GM18861 (cell line): ENCODE measurements around the gene DHX57.

Experiments used
- ATAC-seq: cut with Tn5 transposase; IDR thresholded peaks from one replicate; pipeline ENCODE4 v1.9.1; 2021; ENCODE audit not compliant: unreplicated experiment

Gene DHX57, protein sequence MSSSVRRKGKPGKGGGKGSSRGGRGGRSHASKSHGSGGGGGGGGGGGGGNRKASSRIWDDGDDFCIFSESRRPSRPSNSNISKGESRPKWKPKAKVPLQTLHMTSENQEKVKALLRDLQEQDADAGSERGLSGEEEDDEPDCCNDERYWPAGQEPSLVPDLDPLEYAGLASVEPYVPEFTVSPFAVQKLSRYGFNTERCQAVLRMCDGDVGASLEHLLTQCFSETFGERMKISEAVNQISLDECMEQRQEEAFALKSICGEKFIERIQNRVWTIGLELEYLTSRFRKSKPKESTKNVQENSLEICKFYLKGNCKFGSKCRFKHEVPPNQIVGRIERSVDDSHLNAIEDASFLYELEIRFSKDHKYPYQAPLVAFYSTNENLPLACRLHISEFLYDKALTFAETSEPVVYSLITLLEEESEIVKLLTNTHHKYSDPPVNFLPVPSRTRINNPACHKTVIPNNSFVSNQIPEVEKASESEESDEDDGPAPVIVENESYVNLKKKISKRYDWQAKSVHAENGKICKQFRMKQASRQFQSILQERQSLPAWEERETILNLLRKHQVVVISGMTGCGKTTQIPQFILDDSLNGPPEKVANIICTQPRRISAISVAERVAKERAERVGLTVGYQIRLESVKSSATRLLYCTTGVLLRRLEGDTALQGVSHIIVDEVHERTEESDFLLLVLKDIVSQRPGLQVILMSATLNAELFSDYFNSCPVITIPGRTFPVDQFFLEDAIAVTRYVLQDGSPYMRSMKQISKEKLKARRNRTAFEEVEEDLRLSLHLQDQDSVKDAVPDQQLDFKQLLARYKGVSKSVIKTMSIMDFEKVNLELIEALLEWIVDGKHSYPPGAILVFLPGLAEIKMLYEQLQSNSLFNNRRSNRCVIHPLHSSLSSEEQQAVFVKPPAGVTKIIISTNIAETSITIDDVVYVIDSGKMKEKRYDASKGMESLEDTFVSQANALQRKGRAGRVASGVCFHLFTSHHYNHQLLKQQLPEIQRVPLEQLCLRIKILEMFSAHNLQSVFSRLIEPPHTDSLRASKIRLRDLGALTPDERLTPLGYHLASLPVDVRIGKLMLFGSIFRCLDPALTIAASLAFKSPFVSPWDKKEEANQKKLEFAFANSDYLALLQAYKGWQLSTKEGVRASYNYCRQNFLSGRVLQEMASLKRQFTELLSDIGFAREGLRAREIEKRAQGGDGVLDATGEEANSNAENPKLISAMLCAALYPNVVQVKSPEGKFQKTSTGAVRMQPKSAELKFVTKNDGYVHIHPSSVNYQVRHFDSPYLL (N-terminal part only)

DNA sequence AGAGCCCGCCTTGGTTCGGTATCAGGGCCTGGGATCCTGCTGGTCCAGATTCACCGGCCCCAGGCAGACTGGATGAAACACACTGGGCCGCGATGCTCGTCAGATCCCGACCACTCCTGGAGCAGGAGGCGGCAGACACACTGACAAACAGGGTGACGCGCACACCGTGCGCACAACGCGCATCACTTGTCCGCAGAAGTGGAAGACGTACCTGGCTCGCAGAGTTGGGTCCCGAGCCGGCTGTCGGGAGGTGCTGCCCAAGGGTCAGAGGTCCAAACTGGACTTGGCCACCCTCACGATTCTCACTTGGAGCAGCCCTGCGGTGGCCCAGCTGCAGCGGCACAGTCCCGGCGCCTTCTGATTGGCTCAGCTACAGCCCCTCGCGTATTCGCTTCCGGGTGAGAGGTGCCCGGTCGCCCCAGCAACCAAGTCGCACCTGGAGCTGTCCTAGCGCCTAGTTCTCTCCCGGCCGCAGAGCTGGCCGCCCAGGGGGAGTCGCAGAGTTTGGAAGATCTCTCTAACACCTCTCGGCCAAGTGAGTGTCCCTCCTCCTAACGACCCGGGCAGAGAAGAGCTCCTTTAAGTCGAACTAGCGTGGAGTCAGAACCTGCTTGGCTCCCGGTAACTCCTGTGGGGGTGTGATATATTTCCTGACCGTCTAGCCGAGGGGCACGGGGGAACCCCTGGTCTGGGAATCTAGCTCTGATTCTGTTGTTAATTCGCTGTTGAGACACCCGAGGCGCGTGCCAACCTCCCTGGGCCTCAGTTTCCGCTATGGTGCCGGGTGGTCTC lies at the start of gene DHX57, which contains the start of gene MORN2:
DHX57 (minus strand) TSS at position 359 of the 792 bp plus-strand sequence. CDS start 7,529 bp downstream, outside the sequence.
MORN2 (plus strand) TSS at position 401 of the 792 bp plus-strand sequence.
- ATAC-seq: peak; percentile 96

DNA sequence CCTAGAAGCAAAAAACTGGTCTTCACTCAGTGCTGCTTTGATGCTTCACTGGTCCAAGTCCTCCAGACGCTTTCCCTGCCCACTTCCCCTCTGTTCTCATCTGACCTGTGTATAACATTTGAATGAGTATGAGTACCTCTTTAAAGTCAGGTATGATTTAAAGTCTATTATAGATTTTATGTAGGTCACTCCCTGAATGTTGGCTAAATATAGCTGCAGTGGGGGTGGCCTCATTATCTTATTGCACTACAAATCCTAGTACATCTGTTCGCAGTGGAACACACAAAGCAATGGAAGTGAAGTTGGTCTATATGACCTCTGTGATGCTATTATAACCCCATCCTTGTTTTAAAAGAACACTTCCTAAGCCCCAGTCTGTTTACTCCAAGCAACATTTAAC lies 47.2 kb upstream of the DHX57 start:
- ATAC-seq: no peak

DNA sequence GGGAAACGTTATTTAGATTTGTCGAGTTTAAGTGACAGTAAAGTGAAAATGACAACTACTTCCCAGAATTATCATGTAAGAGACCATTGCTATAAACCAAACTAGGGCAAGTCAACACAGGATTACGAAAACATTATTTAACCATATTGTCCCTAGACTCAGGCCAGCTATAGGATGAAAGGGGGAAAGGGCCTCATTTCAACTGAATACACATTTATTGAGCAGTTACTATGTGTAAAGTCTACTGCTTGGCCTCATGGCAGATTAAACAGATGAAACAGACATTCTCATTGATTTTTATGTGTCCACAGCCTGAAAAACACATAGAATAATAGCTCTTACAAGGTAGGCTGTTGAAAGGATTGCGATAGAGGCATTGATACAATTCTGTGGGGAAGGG lies 46.7 kb upstream of the DHX57 start:
- ATAC-seq: no peak

DNA sequence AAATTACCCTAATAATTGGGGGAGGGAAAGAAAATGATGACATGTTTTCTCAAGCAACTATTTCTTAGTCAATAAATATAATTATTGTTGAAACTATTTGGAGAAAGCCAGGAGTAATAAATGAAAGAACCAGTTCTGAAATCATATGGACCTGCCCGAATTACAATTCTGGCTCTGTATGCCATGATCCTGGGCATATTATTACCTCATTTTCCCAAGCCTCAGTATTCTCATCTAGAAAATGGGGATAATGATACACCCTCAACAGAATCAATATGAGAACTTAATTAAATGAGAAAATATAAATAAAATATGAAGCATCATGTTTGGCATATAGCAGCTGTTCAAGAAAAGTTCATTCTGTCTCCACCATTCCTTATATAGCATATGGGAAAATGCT lies 36.9 kb upstream of the DHX57 start:
- no peak for ATAC-seq

DNA sequence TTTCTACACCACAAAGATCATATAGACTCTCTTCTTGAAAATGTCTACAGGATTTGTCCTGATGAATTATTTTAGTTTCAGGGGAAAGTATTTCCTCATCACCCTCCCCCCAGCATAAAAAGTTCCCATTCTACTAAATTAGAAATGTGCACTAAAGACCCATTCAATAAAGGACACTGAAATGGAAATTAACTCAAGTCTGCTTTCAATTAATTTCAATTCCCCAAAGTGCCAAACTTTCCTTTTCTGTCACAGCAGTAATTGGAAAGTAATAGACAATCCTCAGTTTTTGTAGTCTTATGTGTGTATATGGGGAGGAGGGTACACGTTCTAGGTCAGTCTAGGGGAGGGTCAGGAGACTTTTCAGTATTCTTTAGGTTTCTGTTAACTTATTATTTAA lies 35.5 kb upstream of the DHX57 start:
- ATAC-seq: no peak

DNA sequence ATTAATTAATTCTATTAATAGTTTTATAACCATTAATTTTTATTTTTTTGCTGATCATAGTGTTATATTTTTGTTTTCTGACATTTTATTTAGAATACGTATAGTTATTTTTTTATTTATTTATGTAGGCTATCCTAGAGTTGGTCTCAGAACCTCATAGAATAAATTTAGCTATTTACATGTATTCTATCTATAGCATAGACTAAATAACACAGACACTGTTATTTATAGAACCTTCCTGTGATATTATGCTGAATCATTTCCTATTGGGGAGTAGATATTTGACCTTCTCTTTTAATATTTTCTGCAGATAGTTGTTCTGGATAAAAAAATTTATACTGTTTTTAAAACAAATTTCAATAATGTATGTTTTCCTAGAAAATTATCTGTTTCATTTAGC lies 34.1 kb upstream of the DHX57 start:
- no peak for ATAC-seq

DNA sequence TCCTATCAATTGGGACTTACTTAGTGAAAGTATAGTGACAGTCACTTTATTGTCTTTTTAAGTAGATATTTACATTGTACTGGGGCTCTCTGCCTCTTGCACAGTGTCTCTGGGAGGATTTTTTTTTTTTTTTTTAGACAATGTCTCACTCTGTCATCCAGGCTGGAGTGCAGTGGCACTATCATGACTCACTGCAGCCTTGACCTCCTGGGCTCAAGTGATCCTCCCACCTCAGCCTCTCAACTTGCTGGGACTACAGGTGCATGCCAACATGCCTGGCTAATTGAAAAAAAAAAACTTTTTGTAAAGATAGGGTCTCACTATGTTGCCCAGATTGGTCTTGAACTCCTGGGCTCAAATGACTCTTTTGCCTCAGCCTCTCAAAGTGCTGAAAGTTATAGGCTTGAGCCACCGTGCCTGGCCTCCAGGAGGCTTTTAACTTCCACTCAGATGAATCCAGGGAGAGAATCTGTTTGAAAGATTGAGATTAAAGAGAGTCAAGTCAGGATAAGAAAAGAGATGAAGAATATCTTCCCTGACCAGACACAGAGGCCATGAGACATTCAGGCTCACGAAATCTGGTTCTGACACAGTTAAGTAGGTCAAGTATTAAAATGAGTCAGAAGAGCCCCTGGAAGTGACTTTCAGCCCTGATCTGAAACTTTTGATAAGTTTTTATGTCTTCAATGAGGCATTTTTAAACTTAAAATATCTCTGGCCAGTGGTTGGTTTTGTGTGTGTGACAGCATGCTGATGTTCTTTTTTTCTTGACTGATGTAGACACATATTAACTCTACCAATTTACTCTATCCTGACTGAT lies 32.2 kb upstream of the DHX57 start:
- peak; percentile 88 for ATAC-seq

DNA sequence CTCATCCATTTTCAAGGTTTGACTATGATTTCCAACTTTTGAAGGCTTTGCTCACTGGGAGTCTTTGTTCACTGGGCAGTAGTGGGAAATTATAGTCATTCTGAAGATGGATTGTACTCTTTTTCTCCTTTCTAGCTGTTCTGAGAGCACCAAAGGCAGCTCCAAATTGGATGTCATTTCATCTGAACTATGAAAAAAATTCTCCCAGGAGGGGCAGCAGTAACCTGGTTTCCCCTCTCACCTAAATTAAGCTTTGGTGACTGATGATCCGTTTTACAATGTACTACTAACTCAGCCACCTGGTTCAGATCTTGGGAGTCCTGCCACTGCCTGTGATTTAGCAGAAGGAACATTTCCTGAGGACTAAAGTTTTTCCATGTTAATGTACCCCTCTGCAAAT lies 31.5 kb upstream of the DHX57 start:
- ATAC-seq: no peak

DNA sequence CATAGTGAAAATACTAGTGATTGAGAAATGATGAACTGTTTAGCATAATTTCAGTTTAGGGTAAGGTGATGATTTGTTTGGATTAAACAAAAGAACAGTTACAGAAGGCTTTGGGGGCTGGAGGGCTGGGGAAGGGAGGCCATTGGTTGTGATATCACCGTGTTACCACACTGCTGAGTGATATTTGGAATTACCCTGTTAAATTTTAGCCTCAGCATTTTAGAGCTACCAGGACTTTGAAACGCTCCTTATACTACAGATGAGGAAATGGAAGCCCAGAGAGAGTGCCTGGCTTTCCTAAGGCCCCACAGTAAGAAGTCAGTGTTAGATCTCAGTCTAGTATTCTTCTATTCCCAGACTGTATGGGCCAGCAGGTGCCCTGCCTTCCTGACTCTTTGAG lies 29.5 kb upstream of the DHX57 start:
- no peak for ATAC-seq

DNA sequence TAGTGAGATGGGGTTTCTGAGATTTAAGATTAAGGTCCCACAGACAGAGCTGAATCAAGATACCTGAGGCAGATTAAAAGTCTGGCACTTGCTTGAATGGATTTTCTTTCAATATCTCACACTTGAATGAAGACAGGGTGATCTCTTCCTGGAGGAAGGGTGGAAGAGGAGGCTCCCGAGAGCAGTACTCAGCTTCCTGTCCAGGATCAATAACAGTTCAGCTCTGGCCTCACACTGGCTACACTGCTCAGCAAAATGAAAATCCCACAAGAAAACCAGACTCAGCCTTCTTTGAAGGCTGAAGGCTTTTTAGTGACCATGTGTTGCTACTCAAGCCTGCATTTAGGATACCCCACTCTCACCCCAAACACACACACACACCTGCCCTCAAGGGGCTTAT lies 25.0 kb upstream of the DHX57 start:
- ATAC-seq: no peak

DNA sequence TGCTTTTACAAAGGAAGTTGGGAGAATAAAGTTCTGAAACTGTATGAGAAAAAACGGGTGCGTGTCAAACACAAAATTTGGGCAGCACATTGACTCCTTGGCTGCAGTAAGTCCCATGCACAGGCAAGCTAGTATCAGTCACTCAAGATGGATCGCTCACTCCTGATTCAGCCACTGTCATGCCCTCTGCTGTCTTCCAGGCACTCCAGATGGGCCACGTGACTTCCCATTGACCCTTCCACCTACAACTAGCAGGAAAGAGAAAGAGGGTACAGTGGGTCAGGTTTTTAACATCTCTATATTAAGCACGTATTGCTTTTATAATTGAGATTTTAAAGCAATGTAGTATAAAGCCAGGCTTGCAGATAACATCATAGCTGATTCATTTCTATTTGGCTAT lies 22.5 kb upstream of the DHX57 start:
- ATAC-seq: no peak

DNA sequence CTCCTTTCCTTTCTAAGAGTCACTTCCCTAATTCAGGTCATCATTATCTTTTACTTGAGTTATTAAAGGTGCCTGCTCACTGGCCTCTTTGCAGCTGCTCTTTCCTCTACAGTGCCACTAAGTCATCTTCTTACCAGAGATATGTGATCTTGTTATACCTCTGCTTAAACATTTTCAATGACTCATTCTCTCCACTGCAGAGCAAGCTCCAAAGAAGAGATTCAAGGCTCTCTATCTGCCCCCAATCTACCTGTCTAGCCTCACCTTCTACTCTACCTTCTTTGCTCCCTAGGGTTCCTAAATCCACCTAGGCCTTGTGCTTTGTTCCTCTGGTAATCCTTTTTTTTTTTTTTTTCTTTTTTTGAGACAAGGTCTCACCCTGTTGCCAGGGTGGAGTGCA lies 17.1 kb upstream of the DHX57 start:
- no peak for ATAC-seq

DNA sequence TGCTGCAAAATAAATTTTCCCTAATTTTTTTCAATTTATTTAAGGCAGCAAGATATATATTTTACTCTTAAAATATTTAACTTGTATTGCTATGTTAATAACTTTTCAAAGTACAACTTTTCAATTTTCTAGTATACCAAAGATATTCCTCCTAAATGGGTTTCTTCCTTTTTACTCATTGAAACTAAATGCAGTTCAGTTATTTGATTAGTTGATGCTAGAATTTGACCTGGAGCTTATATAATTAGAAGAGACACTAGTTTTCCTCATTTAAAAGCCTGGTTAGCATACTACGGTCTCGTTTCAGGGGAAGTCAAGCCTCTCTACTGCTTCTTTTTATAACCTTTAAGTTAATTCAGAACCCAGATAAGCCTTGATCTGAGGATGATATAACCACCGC lies 13.8 kb upstream of the DHX57 start, which contains the start of gene ARHGEF33:
ARHGEF33 (plus strand) TSS at position 301 of the 400 bp plus-strand sequence. CDS start 29,573 bp downstream, outside the sequence.
- ATAC-seq: no peak

DNA sequence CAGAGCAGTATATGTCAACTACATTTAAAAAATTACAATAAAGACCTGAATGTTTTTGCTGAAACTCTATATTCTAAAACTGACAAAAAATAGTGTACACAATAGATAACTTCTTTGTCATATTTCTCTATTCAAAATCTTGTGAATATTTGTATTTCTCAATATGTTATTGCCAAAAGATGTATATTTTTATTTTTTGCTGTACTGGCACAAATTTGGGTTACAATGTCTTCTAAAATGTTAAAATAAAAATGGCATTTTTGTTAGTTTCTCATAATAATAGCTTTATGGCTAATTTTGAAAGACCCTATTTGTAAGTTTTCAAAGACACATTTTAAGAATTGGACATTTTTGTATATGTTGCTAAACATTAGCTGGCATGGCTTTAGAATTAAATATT lies 13.3 kb upstream of the DHX57 start:
- ATAC-seq: no peak

DNA sequence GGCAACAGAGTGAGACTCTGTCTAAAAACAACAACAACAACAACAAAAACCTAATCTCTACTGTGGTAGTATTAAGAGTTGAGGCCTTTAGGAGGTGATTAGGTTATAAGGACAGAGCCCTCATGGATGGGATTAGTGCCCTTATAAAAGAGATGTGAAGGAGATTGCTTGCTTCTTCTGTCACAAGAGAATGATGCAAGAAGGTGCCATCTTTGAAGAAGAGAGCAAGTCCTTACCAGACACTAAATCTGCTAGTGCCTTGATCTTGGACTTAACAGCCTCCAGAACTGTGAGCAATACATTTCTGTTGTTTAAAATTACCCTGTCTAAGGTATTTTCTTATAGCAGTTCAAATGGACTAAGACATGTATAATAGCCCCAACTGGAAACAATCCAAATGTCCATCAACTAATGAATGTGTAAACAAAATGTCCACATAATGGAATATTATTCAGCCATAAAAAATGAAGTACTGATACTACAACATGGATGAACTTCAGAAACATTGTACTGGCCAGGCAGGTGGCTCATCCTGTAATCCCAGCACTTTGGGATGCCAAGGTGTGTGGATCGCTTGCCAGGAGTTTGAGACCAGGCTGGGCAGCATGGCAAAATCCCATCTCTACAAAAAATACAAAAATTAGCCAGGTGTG lies 12.3 kb upstream of the DHX57 start:
- ATAC-seq: no peak

DNA sequence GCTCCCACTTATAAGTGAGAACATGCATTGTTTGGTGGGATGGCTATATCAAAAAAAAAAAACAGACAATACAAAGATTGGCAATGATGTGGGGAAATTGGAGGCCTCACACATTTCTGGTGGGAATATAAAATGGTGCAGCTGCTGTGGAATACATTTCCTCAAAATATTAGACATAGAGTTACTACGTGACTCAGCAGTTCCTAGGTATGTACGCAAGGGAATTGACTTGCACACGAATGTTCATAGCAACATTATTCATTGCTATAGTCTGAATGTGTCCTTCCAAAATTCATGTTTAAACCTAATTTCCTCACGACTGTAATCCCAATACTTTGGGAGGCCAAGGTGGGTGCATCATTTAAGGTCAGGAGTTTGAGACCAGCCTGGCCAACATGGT lies 11.6 kb upstream of the DHX57 start:
- no peak for ATAC-seq

DNA sequence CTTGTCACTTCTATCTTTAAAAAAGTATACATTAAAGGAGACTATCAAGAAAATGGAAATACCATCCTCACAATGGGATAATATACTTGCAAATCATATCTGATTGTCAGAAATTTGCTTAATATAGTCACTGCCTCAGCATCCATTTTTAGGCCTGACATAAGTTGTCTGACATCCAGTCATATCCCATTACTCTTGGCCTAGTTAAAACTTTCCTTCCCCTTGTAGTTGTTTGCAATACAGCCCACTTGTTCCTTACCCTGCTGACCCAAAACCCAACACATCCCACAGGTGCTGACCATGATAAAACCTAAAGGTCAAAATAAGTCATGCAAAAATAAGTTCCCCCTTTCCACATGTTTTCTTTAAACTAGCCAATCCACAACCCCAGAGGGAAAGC lies 10.3 kb upstream of the DHX57 start:
- no peak for ATAC-seq

DNA sequence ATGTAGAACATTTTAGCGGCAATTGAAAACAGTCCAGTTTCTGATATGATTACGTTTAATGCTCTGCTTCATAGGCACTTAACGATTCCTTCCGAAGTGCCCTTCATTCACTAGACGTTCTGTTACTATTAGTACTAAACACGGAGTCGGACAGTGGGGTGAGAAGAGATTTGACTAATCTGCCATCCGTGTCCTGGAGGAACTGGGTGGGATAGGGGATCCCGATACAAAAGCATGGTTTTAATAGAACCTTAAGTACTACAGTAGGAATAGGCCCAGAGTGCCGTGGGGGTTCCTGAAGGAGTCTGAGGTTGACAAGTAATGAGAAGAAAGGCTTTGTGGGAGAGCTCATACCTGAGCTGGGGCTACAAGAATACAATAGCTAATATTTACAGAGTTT lies 673 bp upstream of the DHX57 start:
- ATAC-seq: no peak

DNA sequence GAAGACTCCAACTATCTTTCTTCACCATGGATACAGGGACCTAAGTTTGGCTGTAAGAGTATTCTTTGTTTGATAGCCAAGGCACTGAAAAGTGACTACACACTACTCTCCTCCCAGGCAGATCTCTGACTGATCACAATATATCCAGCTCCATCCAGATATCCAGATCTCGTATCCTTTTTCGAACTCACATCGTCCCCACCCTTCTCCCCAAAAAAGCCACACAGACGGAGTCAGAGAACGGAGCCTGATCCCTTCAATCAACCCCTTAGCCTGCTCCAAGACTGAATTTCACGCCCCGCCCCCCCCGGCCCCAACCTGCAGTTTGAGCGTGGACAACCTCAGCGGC lies 533 bp downstream of the DHX57 start:
- no peak for ATAC-seq
